Amniotic epithelial cell (primary cell): ENCODE data around the gene TIAM1.
A peak's percentile ranks its signal among the peaks of the same experiment; 100 is the strongest.

Experiments
- DNase-seq: peaks from one replicate; pipeline ENCODE4 v3.0.0-alpha.2; 2010; ENCODE audit warnings: low read depth

The TIAM1 gene

DNA sequence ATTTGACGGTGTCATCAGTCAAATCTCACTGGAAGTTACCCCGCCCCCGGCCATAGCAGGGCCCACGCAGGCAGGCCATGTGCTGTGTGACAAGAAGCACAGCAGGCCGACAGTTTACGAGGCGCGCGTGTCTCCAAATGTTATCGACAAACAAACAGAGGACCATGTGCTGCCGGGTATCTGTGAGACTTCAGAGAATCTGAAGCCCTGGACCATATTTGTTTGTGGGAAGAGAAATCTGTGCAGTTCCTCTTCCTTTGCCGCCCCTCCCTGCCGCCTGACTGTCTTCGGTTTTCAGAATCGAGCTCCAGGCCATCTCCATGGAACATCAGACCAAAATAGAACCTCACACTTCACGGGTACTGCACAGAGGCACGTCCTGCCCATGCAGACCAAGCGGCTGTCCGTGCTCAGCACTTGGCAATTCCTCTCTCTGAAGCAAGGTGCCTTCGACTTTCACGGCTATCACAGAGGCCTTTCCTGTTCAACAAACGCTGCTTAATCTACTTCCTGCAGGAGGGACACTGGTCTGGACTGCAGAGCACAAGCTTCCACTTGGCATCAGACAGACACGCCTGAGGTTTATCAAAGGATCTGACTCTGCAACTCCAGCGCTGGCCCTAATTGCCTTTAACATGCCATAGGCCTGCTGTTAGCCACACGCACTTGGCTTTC is 170.0 kb downstream of the TIAM1 start:
- DNase-seq = no peak

GRCh38 chr21:31172328-31172727 is 171.7 kb downstream of the TIAM1 start:
- DNase-seq = no peak

DNA sequence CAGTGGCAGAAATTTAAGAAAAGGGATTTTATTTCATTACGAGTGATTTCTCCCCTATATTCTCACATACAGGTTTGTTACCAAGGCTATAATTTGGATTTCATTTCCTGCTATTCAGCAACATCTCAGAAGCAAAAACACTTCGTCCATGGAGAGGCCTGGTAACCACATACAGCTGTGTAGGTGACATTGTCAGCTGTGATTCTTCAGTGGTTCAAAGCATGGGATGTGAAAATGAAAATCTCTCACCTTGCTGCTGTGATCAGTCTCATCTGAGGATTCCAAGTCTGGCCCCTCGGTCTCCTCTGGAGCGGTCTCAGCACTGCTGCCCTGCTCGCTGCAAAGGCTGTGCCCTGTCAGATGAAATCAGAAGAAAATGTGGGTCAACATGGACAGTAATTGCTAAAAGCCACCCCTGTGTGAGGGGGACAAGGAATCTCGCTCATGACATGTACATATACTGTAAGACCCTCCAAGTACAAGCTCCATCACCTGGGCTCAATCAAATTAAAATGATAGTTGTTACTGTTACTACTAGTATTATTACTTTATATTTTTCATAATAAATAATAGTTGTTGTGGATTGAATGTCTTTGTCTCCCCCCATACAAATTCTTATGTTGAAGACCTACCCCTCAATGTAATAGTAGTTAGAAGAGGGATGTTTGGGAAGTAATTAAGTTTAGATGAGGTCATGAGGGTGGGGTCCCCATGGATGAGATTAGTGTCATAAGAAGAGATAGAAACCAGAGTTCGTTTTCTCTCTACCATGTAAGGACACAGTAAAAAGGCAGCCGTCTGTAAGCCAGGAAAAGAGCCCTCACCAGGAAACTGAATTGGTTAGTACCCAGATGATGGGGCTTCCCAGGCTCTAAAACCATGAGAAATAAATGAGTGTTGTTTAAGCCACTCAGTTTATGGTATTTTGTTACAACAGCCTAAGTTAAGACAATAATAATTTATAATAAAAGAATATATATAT is 179.1 kb downstream of the TIAM1 start:
- DNase-seq = no peak

GRCh38 chr21:31162827-31163226 is 181.2 kb downstream of the TIAM1 start:
- no peak for DNase-seq

DNA sequence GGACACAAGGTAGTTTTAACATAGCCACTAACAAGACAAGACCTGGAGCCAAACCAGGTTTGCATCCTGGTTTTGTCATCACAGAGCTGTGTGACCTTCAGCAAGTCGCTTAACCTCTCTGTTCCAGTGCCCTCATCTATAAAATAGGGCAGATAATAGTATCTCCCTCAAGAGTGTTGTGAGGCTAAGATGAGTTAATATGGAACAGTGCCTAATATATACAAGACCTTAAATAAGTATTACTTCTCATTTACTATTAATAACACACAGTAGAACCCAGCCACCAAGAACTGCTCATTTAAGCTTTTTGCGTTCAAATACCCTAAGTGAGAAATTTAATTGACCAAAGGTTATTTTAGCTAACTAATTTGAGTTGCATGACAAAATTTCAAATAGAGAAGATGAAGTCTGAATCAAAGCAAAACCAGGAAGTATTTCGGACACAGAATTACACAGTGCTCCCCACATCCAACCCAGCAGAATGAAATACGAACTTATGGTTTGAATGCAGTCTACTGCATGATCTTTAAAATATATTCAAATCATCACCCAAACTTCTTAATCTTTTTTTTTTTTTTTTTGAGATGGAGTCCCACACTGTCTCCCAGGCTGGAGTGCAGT is 181.9 kb downstream of the TIAM1 start:
- no peak for DNase-seq

GRCh38 chr21:31161157-31161556 is 182.9 kb downstream of the TIAM1 start:
- no peak for DNase-seq

- no peak for DNase-seq
Measured at GRCh38 chr21:31159808-31160207, 184.3 kb downstream of the TIAM1 start.

DNA sequence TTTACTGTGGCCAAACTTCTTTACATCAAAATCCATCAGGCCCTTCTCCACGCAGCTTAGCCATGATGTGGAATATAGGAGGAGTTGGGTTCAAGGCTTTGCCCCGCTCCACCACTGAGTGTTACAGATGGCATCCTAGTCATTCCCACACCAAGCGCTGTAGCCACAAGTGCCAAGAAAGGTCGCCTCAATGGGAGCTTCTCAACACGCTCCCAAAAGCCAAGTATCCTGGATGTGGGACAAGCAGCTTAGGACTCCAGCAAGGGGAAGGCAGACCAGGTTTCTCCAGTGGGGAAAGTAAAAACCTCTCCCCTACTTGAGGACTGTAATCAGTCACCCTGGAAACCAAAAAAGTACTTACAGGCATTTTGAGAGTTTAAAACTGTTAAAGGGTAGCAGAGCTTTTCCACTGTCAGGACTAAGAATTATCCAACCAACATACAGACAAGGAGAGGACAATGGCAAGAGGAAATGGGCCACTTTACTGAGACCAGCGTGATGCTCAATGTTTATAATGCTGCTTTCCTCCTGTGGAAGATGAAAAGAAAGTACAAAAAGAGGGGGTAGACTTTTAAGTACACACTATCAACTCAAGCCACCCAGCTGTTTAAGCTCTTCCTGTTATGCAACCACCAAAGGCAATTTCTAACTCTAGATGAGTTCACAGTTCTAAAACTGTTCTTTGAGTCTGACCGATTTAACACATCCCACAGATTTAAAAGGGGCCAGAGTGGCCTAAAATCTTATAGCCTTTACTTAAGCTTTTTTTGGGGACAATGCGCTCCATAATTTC is 185.1 kb downstream of the TIAM1 start:
- DNase-seq = peak; percentile 20

GRCh38 chr21:31157756-31158155 is 186.3 kb downstream of the TIAM1 start:
- DNase-seq = no peak

DNA sequence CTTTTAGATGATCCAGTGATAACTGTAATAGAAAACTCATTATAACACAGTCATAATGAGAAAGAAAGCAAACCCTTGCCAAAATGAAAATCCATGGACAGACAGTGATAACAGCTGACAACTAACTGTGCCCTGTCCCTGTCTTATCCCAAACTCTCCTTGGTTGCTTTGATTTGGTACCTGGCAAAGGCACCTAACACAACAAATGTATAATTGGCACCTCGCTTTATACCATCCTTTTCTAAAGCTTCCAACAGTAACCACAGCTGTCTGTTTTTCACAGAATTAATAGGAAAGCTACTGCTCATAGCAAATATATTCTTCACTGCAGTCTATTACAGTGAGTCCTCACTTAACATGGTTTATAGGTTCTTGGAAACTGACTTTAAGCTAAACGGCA is 187.4 kb downstream of the TIAM1 start:
- DNase-seq = no peak

- no peak for DNase-seq
Measured at GRCh38 chr21:31156169-31156568, 187.9 kb downstream of the TIAM1 start.

DNA sequence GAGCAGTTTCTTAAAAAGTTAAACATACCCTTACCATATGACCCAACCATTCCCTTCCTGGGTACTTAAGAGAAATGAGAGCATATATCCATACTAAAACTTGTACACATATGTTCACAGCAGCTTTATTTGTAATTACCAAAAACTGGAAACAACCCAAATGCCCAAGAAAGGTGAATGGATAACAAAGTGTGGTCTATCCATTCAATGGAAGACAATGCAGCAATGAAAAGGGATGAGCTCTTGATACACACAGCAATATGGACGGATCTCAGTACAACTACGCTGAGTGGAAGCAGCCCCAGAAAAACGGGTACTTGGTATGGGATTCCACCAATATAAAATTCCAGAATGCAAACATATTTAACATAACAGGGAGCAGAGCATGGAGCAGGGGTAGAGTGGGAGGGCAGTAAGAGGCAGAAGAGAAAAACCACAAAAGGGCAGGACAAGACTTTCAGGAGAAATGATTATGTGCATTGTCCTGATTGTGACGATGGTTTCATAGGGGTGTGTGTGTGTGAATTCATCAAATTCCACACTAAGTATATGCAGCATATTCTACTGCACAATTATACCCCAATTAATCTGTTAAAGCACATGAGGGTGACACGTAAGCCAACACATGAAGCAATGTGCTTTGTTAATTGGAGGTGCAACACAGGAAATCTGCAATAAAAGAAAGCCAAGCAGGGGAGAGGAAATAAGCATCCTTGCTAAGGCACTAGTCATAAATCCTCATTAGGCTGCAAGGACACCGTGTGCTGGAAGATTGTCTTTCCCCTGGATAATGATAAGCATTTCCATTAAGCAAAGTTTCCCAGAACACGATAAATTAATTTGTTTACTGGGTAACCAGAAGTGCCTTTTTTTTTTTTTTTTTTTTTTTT is 192.7 kb downstream of the TIAM1 start:
- DNase-seq = no peak

- DNase-seq = no peak
Measured at GRCh38 chr21:31145274-31145673, 198.8 kb downstream of the TIAM1 start.

- DNase-seq = no peak
Measured at GRCh38 chr21:31143036-31143435, 201.0 kb downstream of the TIAM1 start.

- no peak for DNase-seq
Measured at GRCh38 chr21:31142600-31142999, 201.5 kb downstream of the TIAM1 start.

GRCh38 chr21:31141389-31142000 is 202.6 kb downstream of the TIAM1 start:
- no peak for DNase-seq

- no peak for DNase-seq
Measured at GRCh38 chr21:31140676-31141075, 203.4 kb downstream of the TIAM1 start.

DNA sequence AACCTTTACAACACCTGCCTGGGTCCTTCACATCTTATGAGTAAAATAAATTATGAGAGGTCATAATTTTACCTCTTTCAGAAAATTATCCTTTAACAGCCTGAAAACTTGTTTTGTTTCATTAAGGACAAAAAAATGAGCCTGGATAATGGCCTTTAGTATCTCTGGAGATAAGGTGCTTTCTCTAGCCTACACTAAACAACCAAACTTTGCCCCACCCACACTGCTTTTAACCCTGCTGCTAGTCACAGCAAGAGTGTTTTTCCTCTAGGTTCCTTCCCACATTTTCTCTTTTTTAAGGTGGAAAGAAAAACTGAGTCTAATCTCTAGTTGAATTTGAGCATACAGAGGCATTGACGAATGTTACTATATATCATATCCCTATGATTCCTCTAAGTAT is 204.0 kb downstream of the TIAM1 start:
- DNase-seq = no peak

- no peak for DNase-seq
Measured at GRCh38 chr21:31137960-31138359, 206.1 kb downstream of the TIAM1 start.

DNA sequence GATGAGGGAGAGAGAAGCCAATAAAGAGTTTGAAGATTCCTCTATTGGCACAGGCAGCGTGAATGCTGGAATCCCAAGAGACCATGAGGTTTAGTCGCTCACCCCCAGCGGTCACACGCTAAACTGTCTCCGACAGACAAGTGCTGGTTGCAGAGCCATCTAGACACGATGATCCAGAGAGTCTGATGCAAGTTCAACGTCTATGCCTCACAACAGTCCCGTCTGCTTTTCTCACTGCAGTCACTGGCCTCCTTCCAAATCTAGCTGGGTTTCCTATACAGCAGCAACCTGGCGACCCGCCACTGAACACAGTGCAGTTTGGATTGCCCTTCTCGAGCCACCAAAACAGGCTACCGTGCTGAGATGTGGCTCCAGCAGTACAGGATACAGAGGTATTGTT is 207.2 kb downstream of the TIAM1 start:
- no peak for DNase-seq
